NOMO-1 treated with DMSO at 0.1 percent for 48 hours (cell line): ENCODE results near the gene TRIM25.

ENCODE experiments used
- DNase-seq: peaks from one replicate; lab custom pipeline; 2025; ENCODE audit not compliant: unreplicated experiment; lab: John Stamatoyannopoulos, UW

TRIM25 gene

GRCh38 chr17:56896968-56897359 is 16.9 kb downstream of the TRIM25 start:
- DNase-seq = no peak

- DNase-seq = no peak
These were observed 17.5 kb downstream of the TRIM25 start for GRCh38 chr17:56896217-56896967.

GRCh38 chr17:56894859-56895455 is 18.9 kb downstream of the TRIM25 start:
- DNase-seq = no peak

GRCh38 chr17:56893503-56893902 is 20.3 kb downstream of the TRIM25 start:
- no peak for DNase-seq

- no peak for DNase-seq
These were observed 21.5 kb downstream of the TRIM25 start for GRCh38 chr17:56892333-56892732.

- no peak for DNase-seq
These were observed 22.1 kb downstream of the TRIM25 start for GRCh38 chr17:56891751-56892150.

GRCh38 chr17:56890906-56891674 is 22.8 kb downstream of the TRIM25 start:
- no peak for DNase-seq

GRCh38 chr17:56890390-56890789 is 23.5 kb downstream of the TRIM25 start:
- no peak for DNase-seq

- no peak for DNase-seq
These were observed 26.0 kb downstream of the TRIM25 start for GRCh38 chr17:56887552-56888467.

- no peak for DNase-seq
These were observed 26.7 kb downstream of the TRIM25 start for GRCh38 chr17:56887105-56887504.

GRCh38 chr17:56886288-56886731 is 27.5 kb downstream of the TRIM25 start:
- DNase-seq = no peak

GRCh38 chr17:56885312-56885657 is 28.6 kb downstream of the TRIM25 start:
- DNase-seq = no peak

- no peak for DNase-seq
These were observed 29.2 kb downstream of the TRIM25 start for GRCh38 chr17:56884483-56885311.

GRCh38 chr17:56883616-56884015 is 30.2 kb downstream of the TRIM25 start:
- DNase-seq = peak; percentile 13

GRCh38 chr17:56881685-56882295 is 32.1 kb downstream of the TRIM25 start:
- no peak for DNase-seq

GRCh38 chr17:56880571-56880970 is 33.3 kb downstream of the TRIM25 start:
- peak; percentile 34 for DNase-seq

GRCh38 chr17:56880133-56880532 is 33.7 kb downstream of the TRIM25 start:
- peak; percentile 70 for DNase-seq

- no peak for DNase-seq
These were observed 34.6 kb downstream of the TRIM25 start for GRCh38 chr17:56879280-56879679.

GRCh38 chr17:56876766-56877179 is 37.1 kb downstream of the TRIM25 start:
- no peak for DNase-seq
